Cardiac septum (tissue), 1 donor: ENCODE results near the gene TNRC18. TPM values are rescaled to one million over a fixed set of nuclear protein-coding genes. Genes with fewer than 3 reads are reported as not detected.

ENCODE experiments used
- DNase-seq: peaks from one replicate; pipeline ENCODE4 v3.0.0-alpha.2; 2020; ENCODE audit warnings: low spot score
- intact Hi-C: fragments of 100-400 bp; cut with DNase I; formaldehyde crosslinking; loops from one replicate; pipeline ENCODE4 v1.14.0; 2022
- total RNA-seq: library from RNA; stranded (reverse); fragmentation: NEBNext Ultra II Directional; extraction: Animal tissue kit (Norgen Biotek cat#: 25700); gene quantifications from one replicate; pipeline ENCODE4 v1.2.1, GENCODE V29; 2021
- donor health status: DM: no; HTN: no; CAD: no.

Gene TNRC18
- total RNA-seq, 1 donor from 2014 or later, result 40.5 TPM

- no peak for DNase-seq
- intact Hi-C loops, result no loop called here
Measured at GRCh38 chr7:5417106-5418071, 6.2 kb downstream of the TNRC18 start.

GRCh38 chr7:5414916-5415315 is 8.7 kb downstream of the TNRC18 start:
- no peak for DNase-seq
- intact Hi-C loops, result no loop called here

- intact Hi-C loops, result no loop called here
- no peak for DNase-seq
Measured at GRCh38 chr7:5413449-5413786, 10.2 kb downstream of the TNRC18 start.

GRCh38 chr7:5408777-5409176 is 14.9 kb downstream of the TNRC18 start:
- intact Hi-C loops, result no loop called here
- no peak for DNase-seq

- no peak for DNase-seq
- intact Hi-C loops, result no loop called here
Measured at GRCh38 chr7:5406957-5407945, 16.4 kb downstream of the TNRC18 start.

GRCh38 chr7:5404421-5404826 is 19.2 kb downstream of the TNRC18 start:
- intact Hi-C loops, result no loop called here
- no peak for DNase-seq

- intact Hi-C loops, result no loop called here
Measured at GRCh38 chr7:5403442-5403841, 20.2 kb downstream of the TNRC18 start.

GRCh38 chr7:5397736-5398135 is 25.9 kb downstream of the TNRC18 start:
- no peak for DNase-seq
- intact Hi-C loops, result no loop called here

More at GRCh38 chr7:5403442-5403841, 20.2 kb downstream of the TNRC18 start:
- DNase-seq, result no peak

GRCh38 chr7:5396999-5397663 is 26.5 kb downstream of the TNRC18 start:
- DNase-seq, result peak; percentile 95
- intact Hi-C loops, result no loop called here

- intact Hi-C loops, result no loop called here
- no peak for DNase-seq
Measured at GRCh38 chr7:5396542-5396941, 27.1 kb downstream of the TNRC18 start.

- DNase-seq, result no peak
Measured at GRCh38 chr7:5395246-5395645, 28.4 kb downstream of the TNRC18 start.

GRCh38 chr7:5394264-5395105 is 29.1 kb downstream of the TNRC18 start:
- intact Hi-C loops, result no loop called here
- no peak for DNase-seq

More at GRCh38 chr7:5395246-5395645, 28.4 kb downstream of the TNRC18 start:
- intact Hi-C loops, result no loop called here

- intact Hi-C loops, result no loop called here
- no peak for DNase-seq
Measured at GRCh38 chr7:5393748-5394147, 29.9 kb downstream of the TNRC18 start.

- no peak for DNase-seq
- intact Hi-C loops, result no loop called here
Measured at GRCh38 chr7:5393328-5393727, 30.3 kb downstream of the TNRC18 start.

- DNase-seq, result no peak
- intact Hi-C loops, result no loop called here
Measured at GRCh38 chr7:5390918-5391317, 32.7 kb downstream of the TNRC18 start.

- intact Hi-C loops, result no loop called here
- DNase-seq, result no peak
Measured at GRCh38 chr7:5388905-5389433, 34.7 kb downstream of the TNRC18 start.

- DNase-seq, result no peak
- intact Hi-C loops, result no loop called here
Measured at GRCh38 chr7:5388273-5388901, 35.2 kb downstream of the TNRC18 start.

GRCh38 chr7:5387711-5388245 is 35.9 kb downstream of the TNRC18 start:
- intact Hi-C loops, result no loop called here
- DNase-seq, result no peak
